ENCODE measurements around the gene GMIP.

- TF ChIP-seq CTCF (IDR thresholded peaks at IDR 0.05; ENCODE audit: insufficient read depth, low read length) (no peak), SPI1 (IDR thresholded peaks at IDR 0.05; ENCODE audit: borderline replicate concordance, low read depth) (no peak), GABPA (IDR thresholded peaks at IDR 0.05; ENCODE audit: low read depth) (no peak), POLR2AphosphoS5 (IDR thresholded peaks at IDR 0.05; ENCODE audit: low read depth) (no peak), REST (IDR thresholded peaks at IDR 0.05; ENCODE audit: insufficient replicate concordance, low read depth) (no peak)
Observed at GRCh38 chr19:19602713-19603324, 40.6 kb downstream of the GMIP start.

Data from HL-60 (cell line).